Globus pallidus (tissue), 1 donor: ENCODE data around the gene CHPF.
A peak's percentile ranks its signal among the peaks of the same experiment; 100 is the strongest.

ENCODE experiments used
- DNase-seq: peaks from one replicate; pipeline ENCODE4 v3.0.0-alpha.2; 2015; ENCODE audit warnings: low spot score

CHPF gene

GRCh38 chr2:219532378-219532649 is 11.3 kb downstream of the CHPF start:
- DNase-seq: no peak

DNA sequence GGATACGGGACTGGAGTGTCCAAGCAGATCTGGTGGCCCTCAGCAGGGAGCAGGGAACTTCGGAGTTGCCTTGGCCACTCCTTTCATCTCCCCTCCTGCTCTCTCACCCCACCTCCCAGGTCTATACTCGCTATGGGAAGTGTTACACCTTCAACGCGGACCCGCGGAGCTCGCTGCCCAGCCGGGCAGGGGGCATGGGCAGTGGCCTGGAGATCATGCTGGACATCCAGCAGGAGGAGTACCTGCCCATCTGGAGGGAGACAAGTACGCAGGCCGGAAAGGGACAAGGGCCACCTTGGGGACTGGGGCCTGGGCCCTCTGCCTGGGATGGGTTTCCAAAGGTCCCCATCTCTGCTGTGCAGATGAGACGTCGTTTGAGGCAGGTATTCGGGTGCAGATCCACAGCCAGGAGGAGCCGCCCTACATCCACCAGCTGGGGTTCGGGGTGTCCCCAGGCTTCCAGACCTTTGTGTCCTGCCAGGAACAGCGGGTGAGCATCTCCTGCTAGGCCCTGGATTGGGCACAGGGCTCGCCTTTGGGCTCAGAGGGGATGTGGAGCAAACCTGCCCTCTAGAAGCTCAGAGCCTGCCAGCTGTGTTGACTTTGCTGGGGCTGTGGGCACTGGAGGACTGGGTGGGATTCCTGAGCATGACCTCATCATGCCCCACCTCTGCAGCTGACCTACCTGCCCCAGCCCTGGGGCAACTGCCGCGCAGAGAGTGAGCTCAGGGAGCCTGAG is 11.8 kb downstream of the CHPF start:
- DNase-seq: no peak

DNA sequence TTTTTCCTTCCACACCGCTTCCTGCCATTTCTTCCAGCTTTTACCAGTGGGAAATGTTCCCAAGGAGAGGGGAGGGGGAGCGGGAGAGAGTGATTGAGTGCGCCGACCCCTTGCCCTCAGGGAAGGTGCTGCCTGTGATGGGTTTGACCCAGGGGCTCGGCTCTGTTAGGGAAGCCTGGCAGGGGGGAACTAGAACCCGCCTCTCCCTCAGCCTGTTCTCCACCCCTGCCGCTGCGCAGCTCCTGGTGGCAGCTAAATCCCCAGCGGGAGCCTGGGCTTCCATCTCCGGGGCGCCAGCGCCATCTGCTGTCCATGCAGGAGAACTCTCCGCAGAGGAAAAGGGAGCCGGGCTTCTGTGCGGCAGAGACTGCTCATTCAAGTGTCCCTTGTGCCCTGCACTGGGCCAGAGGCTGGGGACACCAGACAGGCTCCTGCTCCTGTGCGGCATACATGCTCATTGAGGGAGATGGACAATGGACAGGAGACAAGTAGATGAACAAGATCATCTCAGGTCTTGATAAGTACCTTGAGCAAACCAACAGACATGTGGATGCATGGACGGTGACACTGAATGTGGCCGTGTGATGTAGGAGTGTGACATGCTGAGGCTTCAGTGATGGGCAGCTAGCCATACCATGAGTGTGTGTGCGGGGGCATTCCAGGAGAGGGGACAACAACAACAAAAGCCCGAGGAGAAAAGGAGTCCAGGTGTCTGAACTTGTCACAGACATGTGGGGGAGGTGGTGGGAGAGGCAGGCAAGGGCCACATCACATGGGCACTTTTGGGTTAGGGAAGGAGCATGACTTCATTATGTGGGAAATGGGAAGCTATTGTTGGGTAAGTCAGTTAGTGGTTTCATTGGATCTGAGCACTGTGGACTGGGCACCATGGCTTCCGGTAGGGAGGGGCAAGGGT is 13.3 kb downstream of the CHPF start:
- peak; percentile 82 for DNase-seq

- no peak for DNase-seq
Observed at GRCh38 chr2:219527472-219527871, 16.1 kb downstream of the CHPF start.

DNA sequence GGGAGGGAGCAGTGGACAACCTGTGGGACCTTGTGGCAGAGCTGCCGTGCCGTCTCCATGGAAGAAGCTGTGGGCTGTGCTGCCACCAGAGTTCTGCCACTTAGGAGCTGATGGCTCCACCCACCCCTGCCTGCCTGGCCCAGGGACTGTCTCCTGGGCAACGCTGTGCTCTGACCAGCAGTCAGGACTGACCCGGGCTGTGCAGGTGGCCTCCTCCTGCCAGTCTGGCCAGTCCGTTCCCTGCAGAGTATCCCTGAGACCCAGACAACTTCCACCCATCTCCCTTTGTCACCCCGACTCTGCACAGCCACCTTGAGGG is 16.6 kb downstream of the CHPF start:
- DNase-seq: no peak

DNA sequence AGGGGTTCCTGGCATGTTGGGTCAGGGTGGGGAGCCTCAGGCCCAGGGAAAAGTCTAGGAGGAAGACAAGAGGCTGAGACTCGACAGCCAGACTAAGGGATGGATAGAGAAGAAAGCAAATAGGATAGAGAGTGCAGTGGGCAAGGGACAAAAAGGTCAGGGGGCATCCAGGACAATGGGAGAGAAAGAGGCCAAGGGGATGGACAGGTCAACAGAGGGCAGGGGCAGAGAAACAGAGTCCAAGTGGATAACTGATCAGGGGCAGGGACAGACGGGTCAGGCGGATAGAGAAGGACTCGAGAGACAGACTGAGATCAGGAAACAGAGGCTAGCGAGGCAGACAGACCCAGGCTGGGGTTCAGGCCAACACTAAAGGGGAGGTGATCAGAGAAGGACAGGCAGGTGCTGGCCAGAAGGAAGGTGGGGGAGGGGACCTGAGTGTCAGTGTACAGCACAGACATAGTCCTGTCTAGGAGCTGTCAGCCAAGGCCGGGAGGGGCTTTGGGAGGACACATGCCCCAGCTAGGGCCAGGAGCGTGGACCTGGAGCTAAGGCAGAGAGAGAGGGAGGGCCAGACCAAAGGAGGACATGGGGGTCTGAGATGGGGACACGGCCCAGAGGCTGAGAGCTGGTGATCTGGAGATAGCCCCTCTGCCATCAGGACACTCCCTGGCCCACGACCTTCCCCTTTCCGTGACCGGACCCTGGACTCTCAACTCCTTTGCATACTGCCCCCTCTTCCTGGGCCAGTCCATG is 17.1 kb downstream of the CHPF start:
- DNase-seq: no peak

- DNase-seq: no peak
Observed at GRCh38 chr2:219525533-219526232, 17.9 kb downstream of the CHPF start.

- DNase-seq: no peak
Observed at GRCh38 chr2:219524817-219525216, 18.8 kb downstream of the CHPF start.

DNA sequence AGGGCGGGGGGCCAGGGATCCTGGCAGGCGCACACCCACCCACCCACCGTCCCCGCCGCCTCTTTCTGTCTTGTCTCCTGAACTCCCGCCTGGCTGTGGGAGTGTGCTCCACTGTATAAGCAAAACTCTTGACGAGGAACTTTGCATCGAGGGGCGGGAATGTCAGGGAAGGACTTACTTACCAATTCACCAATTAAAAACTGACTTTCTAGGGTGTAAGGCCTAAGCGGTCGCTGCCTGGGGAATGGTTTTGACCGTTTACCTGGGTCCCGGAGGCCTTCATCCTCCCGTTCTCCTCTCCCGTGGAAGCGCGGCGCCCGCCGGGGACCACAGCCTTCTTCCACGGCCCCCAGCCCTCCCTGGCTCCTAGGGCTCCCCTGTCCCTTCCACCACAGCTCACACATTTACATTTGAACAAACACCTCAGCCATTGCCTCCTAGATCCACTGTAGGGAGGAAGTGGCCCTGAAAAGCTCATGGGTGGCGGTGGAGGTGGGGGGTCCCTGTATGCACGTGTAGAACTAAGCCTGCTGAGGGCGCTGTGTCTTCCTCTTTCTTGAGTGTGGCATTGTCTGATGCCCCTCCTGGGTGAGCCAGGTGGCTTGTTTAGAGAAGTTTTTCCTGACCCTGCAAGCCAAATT is 20.5 kb downstream of the CHPF start:
- DNase-seq: no peak

DNA sequence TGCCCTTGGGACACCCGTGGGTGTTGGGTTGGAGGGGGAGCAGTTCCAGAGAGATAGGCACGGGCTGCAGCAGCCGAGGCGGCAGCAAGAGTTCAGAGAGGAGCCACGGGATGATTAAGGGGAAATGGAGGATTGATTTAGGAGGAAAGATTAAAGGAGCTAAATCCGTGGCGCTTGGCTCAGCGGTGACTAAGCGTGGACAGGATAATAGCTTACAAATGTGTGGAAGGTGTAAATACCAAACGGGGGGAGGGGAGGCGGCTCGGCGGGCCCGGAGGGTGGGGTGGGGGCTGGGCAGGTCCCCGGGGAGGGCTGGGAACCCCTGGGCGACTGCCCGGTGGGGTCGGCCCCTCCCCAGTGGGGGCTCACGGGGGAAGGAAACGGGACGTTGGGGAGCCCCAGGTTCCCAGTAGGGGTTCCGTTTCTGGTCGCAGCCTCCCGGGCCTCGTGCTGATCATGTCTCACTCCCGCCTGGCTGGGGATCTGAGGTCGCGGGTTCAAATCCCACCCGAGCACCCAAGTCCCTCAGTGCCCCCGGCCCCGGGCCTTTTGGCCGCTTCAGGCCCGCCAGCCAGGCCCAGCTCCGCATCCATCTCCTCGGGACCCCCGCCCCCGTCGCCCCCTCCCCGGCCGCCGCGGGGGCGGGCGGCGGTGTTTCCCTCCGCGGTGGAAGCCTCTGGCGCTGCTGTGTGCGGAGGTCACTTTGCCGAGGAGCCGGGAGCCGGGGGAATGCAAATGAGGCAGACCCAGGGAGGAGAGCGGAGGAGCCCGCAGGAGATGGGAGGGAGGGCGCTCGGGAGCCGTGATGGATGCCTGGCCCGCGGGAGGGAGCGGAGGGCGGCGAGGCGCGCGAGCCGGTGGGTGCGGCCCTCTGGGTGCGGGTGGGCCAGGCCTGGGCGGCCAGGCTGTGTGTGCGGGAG is 21.2 kb downstream of the CHPF start:
- DNase-seq: no peak

DNA sequence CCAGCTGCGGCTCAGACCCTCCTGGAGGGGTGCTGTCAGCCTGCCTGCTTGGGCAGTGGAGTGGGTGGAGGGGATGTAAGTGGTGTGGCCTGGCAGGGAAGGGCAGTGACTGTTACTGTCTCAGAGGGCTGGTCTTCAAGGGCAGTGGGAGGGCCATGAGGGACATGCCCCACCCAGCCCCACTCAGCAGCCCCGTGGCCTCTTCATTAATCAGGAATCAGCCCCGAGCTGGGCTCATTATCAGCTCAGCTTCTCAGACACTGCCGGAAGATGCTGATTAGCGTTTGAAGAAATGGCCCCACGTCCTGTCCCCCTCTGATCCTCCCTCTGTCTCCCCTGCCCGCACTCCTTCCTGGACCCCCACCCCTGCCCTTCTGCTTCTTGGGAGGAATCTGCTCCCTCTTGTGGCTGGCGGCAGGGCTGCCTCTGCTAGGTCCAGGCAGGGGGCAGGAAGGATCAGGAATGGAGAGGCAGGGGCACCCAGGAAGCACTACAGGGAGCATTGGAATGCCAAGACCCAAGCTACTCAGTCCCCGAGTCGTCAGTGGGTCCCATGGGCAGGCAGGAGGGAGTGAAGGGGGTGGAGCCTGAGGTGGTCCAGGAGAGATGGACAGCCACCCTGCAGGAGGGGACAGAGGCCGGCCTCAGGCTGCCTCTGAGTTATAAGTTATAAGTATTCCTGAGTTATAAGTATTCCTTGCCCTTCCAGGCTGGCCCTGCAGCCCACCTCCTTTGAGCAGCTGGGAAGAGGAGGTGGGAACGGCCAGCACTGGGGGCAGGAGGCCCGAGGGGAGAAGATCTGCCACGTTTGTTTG is 22.3 kb downstream of the CHPF start:
- no peak for DNase-seq

- DNase-seq: no peak
Observed at GRCh38 chr2:219520079-219520478, 23.5 kb downstream of the CHPF start.

DNA sequence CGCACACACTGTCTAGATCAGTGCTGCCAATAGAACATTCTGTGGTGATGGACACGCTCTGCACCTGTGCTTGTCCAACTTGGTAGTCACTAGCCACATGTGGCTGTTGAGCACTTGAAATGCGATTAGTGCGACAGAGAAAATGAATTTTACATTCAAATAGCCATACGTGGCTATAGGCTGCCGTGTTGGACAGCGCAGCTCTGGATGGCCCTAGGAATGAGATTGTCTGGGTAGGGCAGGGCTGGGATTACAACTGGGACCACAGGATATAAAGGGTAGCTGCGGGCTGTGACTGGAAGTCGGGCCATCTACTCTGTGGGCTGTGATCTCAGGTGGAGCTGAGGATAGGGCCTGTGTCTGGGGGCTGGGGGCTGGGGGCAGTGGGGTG is 24.1 kb downstream of the CHPF start:
- no peak for DNase-seq

DNA sequence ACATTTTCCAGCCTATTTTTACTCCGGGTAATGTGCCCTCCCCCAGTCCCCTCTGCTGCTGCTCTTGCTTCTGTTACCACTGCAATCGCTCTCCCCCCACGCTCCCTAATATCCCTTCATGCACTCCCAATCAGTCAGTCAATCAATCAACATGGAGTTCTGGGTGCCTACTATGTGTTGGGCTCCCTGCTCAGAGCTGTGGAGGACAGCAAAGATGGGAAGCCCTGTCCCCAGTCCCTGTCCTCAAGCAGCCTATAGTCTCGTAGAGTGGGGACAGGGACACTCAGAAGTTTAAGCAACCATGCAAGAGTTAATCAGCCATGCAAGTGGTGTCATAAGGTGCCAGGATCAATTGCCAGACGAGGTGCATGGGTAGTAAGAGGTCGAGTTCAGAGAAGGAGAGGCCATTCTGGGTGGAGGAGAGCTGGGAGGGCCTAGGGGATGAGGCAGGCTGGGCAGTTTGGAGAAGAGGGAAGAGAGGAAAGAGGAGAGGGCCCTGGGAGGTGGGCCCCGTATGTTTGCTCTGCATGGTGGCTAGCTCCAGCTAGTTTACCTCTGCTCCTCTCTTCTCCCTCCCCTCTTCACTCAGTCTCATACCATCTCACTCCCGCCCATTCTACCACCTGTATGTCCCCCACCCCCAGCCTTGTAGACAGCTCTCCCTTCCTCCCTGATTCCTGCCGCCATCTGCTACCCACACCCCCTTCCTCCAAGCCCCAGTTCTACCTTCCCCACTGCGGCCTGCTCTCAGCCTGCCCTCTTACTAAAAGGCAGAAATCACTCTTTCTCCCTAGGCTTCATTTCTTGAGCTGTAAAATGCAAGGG is 25.4 kb downstream of the CHPF start:
- DNase-seq: no peak

DNA sequence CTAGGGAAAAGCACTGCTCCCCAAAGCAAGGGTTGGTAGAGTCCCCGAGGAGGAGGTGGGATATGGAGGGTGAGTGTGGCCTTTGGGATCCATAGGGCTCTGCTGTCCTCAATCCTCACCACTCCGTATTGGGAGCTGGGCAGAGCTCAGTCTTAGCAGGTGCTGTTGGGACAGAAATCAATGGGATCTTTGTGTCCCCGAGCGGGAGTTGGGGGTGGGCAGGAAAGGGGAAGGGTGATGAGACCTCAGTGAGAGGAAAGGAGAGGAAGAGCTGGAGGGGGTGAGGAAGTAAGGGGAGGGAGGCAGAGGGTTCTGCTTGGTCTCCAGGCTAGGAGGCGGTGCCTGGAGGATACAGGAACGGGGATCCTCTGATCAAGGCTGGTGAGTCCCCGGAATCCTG is 26.7 kb downstream of the CHPF start:
- no peak for DNase-seq

- DNase-seq: no peak
Observed at GRCh38 chr2:219515874-219516629, 27.6 kb downstream of the CHPF start.

DNA sequence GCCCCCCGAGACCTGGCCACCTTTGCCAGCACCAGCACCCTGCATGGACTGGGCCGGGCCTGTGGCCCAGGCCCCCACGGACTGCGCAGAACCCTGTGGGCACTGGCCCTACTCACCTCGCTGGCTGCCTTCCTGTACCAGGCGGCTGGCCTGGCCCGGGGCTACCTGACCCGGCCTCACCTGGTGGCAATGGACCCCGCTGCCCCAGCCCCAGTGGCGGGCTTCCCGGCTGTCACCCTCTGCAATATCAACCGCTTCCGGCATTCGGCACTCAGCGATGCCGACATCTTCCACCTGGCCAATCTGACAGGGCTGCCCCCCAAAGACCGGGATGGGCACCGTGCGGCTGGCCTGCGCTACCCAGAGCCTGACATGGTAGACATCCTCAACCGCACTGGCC is 28.8 kb downstream of the CHPF start:
- DNase-seq: no peak

GRCh38 chr2:219514196-219514761 is 29.3 kb downstream of the CHPF start, which contains the start of gene ASIC4:
Gene ASIC4 (plus strand): TSS chr2:219514482. CDS start chr2:219514725, 243 bp downstream.
- no peak for DNase-seq
